ENCODE measurements around the gene FXYD7. TPM values are rescaled to one million over a fixed set of nuclear protein-coding genes. Genes with fewer than 3 reads are reported as not detected.

FXYD7 gene
- total and polyA plus RNA-seq, 2 donors (not counting 1 experiment from before 2014, with no cell fraction given) = not detected

- Histone ChIP-seq H3K79me2 (ENCODE audit: control insufficient read depth, insufficient read depth, low read length) (no peaks in the 10 kb centered on the region), H3K9ac (ENCODE audit: insufficient read depth, low read length) (no peak overlapping the region), H3K27ac (ENCODE audit: insufficient read depth, low read length) (no peak overlapping the region), H3K4me1 (ENCODE audit: control insufficient read depth, extremely low read depth, insufficient read depth, low read length) (no peaks in the 10 kb centered on the region), H2AFZ (ENCODE audit: low read length) (no peak overlapping the region), H4K20me1 (ENCODE audit: control insufficient read depth, extremely low read depth, insufficient read depth, low read length) (no peaks in the 10 kb centered on the region), H3K9me3 (ENCODE audit: control insufficient read depth, insufficient read depth, low read depth, low read length) (no peaks in the 10 kb centered on the region), H3K27me3 (ENCODE audit: control insufficient read depth, insufficient read depth, low read length) (no peaks in the 10 kb centered on the region), H3K36me3 (ENCODE audit: control insufficient read depth, insufficient read depth, low read length) (no peaks in the 10 kb centered on the region), H3K4me3 (replicated peaks in 1 of 4; ENCODE audit: control extremely low read depth in 1 of 4, insufficient read depth in 1 of 4, low read depth in 3 of 4, low read length in 4 of 4) (no peak overlapping the region), H3K4me2 (ENCODE audit: extremely low read depth, insufficient read depth, low read length) (no peak overlapping the region)
- DNase-seq (ENCODE audit: low read depth in 2 of 2) = no peak
- TF ChIP-seq EZH2 (IDR thresholded peaks at IDR 0.05; ENCODE audit: low read length, missing control alignments) = no peak
- TF ChIP-seq CTCF (conservative IDR thresholded peaks at IDR 0.05 in 1 of 2, IDR thresholded peaks at IDR 0.05 in 1 of 2; ENCODE audit: low read depth in 1 of 2, low read length in 2 of 2) = no peak
These were observed 33.5 kb upstream of the FXYD7 start for GRCh38 chr19:35109395-35110112.

- Histone ChIP-seq H3K4me3 (replicated peaks in 1 of 4; ENCODE audit: control extremely low read depth in 1 of 4, insufficient read depth in 1 of 4, low read depth in 3 of 4, low read length in 4 of 4) (no peak overlapping the region), H3K36me3 (ENCODE audit: control insufficient read depth, insufficient read depth, low read length) (no peaks in the 10 kb centered on the region), H3K9ac (ENCODE audit: insufficient read depth, low read length) (no peak overlapping the region), H4K20me1 (ENCODE audit: control insufficient read depth, extremely low read depth, insufficient read depth, low read length) (no peaks in the 10 kb centered on the region), H3K4me1 (ENCODE audit: control insufficient read depth, extremely low read depth, insufficient read depth, low read length) (no peaks in the 10 kb centered on the region), H2AFZ (ENCODE audit: low read length) (no peak overlapping the region), H3K79me2 (ENCODE audit: control insufficient read depth, insufficient read depth, low read length) (no peaks in the 10 kb centered on the region), H3K27ac (ENCODE audit: insufficient read depth, low read length) (no peak overlapping the region), H3K27me3 (ENCODE audit: control insufficient read depth, insufficient read depth, low read length) (no peaks in the 10 kb centered on the region), H3K4me2 (ENCODE audit: extremely low read depth, insufficient read depth, low read length) (no peak overlapping the region), H3K9me3 (ENCODE audit: control insufficient read depth, insufficient read depth, low read depth, low read length) (no peaks in the 10 kb centered on the region)
- TF ChIP-seq EZH2 (IDR thresholded peaks at IDR 0.05; ENCODE audit: low read length, missing control alignments) (no peak), CTCF (conservative IDR thresholded peaks at IDR 0.05 in 1 of 2, IDR thresholded peaks at IDR 0.05 in 1 of 2; ENCODE audit: low read depth in 1 of 2, low read length in 2 of 2) (no peak)
- no peak for DNase-seq (ENCODE audit: low read depth in 2 of 2)
These were observed 32.1 kb upstream of the FXYD7 start for GRCh38 chr19:35110974-35111373.

- Histone ChIP-seq H3K9ac (ENCODE audit: insufficient read depth, low read length) (no peak overlapping the region), H3K27me3 (ENCODE audit: control insufficient read depth, insufficient read depth, low read length) (no peaks in the 10 kb centered on the region)
These were observed 29.9 kb upstream of the FXYD7 start for GRCh38 chr19:35112995-35113688.

More at GRCh38 chr19:35112995-35113688, 29.9 kb upstream of the FXYD7 start:
- TF ChIP-seq EZH2 (IDR thresholded peaks at IDR 0.05; ENCODE audit: low read length, missing control alignments) (no peak), CTCF (conservative IDR thresholded peaks at IDR 0.05 in 1 of 2, IDR thresholded peaks at IDR 0.05 in 1 of 2; ENCODE audit: low read depth in 1 of 2, low read length in 2 of 2) (no peak)
- Histone ChIP-seq H3K4me1 (ENCODE audit: control insufficient read depth, extremely low read depth, insufficient read depth, low read length) (no peaks in the 10 kb centered on the region), H3K79me2 (ENCODE audit: control insufficient read depth, insufficient read depth, low read length) (no peaks in the 10 kb centered on the region), H3K9me3 (ENCODE audit: control insufficient read depth, insufficient read depth, low read depth, low read length) (no peaks in the 10 kb centered on the region), H4K20me1 (ENCODE audit: control insufficient read depth, extremely low read depth, insufficient read depth, low read length) (no peaks in the 10 kb centered on the region), H2AFZ (ENCODE audit: low read length) (no peak overlapping the region), H3K27ac (ENCODE audit: insufficient read depth, low read length) (no peak overlapping the region), H3K4me2 (ENCODE audit: extremely low read depth, insufficient read depth, low read length) (no peak overlapping the region), H3K36me3 (ENCODE audit: control insufficient read depth, insufficient read depth, low read length) (no peaks in the 10 kb centered on the region), H3K4me3 (replicated peaks in 1 of 4; ENCODE audit: control extremely low read depth in 1 of 4, insufficient read depth in 1 of 4, low read depth in 3 of 4, low read length in 4 of 4) (no peak overlapping the region)
- DNase-seq (ENCODE audit: low read depth in 2 of 2) = no peak

All from fibroblast of lung (primary cell).